ENCODE measurements around the gene CARS2.

Gene CARS2

DNA sequence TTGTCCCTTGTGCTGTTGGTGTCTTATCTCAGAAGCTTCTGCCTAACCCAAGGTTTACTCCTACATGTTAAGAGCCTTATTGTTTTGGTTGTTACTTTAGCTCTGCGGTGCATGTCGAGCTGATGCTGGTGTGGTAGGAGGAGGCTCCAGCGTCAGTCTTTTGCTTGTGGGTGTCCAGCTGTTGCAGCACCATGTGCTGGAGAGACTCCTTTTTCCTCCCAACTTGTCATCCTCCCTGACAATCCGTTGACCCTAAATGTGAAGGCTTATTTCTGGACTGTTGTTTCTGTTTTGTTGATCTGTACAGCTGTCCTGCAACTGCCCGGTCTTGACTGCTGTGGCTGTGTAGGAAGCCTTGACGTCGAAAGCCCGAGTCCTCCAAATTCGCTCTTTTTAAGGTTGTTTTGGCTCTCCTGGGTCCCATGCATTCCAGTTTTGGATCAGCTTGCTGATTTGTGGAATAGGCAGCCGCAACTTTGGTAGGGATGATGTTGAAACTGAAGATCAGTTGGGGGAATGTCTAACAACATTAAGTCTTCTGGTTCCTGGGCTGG, 75.3 kb downstream of the CARS2 start:
- no peak for DNase-seq
- in situ Hi-C loops (cut with HindIII; ENCODE audit: low pct_ligation_motif_present, low pct_unique_long_range_greater_than_20kb, low sequenced_read_pairs) = no loop called here

DNA sequence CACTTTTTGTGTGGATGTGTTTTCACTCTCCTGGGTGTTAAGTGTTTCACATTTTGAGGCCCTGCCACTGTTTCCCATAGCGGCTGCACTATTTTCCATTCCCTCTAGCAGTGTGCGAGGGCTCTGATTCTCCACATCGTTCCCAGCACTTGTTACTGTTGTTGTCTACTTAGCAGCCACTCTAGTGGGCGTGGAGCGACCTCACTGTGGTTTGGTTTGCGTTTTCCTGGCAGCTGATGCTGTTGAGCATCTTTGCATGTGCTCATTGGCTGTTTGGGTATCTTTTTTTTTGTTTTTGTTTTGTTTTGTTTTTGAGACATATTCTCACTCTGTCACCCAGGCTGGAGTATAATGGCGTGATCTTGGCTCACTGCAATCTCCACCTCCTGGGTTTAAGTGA, 76.2 kb downstream of the CARS2 start:
- DNase-seq = no peak
- in situ Hi-C loops (cut with HindIII; ENCODE audit: low pct_ligation_motif_present, low pct_unique_long_range_greater_than_20kb, low sequenced_read_pairs) = no loop called here

DNA sequence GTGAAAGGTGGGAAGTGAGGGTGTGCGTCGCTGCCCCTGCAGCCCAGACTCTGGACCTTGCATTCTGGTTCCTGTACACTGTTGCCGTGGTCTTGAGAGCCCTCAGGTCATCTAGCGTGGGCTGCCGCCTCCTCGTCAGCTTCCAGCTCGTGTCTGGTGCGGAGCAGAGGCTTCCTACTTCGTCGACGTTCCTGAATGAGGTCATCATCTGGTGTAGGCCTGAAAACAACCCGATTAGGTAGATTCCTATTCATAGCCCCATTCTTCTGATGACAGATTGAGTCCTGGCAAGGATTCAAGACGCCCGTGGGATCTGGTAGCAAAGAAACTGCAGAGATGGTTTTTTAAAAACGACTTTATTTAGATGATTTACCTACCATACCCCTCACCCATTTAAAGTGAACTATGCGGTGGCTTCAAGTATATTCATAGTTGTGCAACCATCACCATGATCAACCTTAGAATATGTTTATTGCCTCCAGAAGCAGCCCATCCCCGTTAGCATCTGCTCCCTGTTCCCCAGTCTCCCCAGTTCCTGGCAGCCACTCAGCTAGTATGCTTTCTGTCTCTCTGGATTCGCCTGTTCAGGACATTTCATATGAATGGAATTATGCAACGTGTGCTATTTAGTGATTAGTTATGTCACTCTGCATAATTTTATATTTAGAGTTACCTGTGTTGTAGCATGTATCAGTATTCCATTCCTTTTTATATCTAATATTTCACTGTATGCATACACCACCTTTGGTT, 76.8 kb downstream of the CARS2 start:
- in situ Hi-C loops (cut with HindIII; ENCODE audit: low pct_ligation_motif_present, low pct_unique_long_range_greater_than_20kb, low sequenced_read_pairs) = no loop called here
- no peak for DNase-seq

DNA sequence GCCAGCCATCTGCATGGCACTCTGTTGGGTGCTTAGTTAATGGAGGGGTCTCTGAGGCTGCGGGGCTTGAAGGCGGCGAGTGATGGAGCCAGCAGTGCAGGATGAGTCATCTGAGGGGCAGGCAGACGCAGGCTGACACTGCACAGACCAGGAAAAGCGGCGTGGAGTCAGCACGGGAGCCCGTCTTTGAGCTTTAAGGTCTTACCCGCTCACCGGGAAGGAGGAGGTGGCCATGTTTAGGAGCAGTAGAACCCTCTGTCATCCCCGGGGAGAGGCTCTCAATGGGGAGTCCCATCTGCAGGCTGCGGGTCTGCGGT, 77.5 kb downstream of the CARS2 start:
- DNase-seq = no peak
- in situ Hi-C loops (cut with HindIII; ENCODE audit: low pct_ligation_motif_present, low pct_unique_long_range_greater_than_20kb, low sequenced_read_pairs) = no loop called here

DNA sequence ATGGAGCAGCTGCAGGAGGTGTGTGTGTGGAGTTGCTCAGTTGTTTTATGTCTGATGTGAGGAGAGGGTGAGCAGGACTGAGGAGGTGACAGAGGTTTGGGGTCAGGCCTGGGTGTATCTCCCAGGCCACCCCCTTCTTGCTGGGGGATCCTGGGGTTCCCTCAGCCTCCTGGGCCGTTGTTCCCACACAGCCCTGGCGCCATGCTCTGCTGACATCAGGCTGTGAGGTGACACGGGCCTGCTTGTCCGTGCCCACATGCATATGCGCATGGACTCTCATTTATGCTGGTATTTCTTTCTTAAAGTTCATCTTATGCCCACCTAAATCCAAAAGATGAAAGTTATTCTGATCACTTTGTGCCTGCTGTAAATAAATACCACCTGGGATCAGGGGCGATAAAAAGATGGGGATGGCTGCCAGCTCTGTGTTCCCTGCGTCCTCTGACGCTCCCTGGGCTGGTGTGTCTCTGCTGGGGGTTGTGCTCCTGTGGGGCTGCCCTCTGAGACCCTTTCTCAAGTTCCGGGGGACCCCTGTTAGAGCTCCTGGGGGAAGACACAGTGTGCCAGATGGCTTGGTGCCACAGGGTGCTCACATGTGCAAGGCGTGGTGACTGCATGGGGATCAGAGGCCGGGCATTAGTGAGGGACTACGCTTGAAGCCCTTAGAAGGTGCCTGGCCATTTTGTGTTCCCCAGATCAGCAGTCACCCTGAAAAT, 78.0 kb downstream of the CARS2 start:
- no peak for DNase-seq
- in situ Hi-C loops (cut with HindIII; ENCODE audit: low pct_ligation_motif_present, low pct_unique_long_range_greater_than_20kb, low sequenced_read_pairs) = no loop called here

DNA sequence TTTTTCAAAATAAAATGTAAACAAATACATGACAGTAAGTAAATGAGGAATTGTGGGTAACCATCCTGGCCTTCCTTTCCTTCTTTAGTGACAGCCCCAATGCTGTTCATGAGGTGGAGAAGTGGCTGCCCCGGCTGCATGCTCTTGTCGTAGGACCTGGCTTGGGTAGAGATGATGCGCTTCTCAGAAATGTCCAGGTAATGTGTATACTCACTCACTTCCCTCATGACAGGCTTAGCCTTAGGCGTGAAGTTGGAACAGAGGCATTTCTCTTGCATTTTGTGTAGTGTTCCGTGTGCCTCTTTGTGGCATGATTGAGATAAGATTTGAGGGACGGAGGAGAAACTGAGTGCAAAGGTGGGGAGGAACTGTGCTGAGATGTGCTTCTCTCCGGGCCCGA, 78.6 kb downstream of the CARS2 start:
- in situ Hi-C loops (cut with HindIII; ENCODE audit: low pct_ligation_motif_present, low pct_unique_long_range_greater_than_20kb, low sequenced_read_pairs) = no loop called here
- DNase-seq = no peak

DNA sequence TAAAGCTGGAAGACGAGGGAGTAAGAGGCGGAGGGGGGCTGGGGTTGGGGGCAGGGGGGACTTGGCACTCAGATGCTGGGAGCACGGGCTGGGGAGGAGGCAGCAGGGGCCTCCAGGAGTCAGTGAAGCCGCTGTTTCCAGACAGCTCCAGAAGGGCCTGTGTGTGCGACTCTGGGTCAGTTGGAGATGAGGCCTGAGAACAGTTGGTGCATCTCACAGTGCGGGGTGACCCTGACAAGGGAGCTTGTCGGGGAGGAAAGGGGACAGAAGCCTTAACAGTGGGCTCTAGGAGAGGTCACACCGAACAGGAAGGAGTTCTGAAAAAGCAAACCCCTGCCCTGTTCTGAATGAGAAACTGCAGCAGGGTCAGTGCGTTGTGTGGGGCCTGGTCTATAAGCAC, 79.4 kb downstream of the CARS2 start:
- in situ Hi-C loops (cut with HindIII; ENCODE audit: low pct_ligation_motif_present, low pct_unique_long_range_greater_than_20kb, low sequenced_read_pairs) = no loop called here
- no peak for DNase-seq

DNA sequence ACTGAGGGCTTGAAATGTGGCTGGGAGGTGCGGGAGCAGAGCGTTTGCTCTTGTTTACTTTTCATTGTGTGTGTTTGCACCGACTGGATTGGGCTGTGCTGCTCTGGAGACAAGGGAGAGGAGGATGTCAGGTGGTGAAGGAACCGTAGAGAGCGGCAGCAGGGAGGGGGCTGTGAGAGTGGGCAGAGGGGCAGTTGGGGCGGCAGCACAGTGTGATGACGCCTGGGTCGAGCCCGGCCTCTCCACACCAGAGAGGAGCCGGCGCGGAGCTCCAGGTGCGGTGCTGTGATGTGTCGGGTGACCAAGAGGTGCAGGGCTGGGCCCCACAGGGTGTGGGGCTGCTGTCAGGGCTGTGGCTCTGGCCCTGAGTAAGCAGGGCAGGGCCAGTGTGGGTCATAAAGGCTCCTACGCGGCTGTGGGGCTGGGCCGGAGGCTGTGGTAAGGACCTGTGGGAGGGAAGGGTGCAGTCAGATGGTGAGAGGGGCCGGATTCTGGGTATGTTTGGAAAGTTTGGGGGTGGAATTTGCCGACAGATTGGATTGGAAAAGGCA, 80.1 kb downstream of the CARS2 start:
- no peak for DNase-seq
- in situ Hi-C loops (cut with HindIII; ENCODE audit: low pct_ligation_motif_present, low pct_unique_long_range_greater_than_20kb, low sequenced_read_pairs) = no loop called here

DNA sequence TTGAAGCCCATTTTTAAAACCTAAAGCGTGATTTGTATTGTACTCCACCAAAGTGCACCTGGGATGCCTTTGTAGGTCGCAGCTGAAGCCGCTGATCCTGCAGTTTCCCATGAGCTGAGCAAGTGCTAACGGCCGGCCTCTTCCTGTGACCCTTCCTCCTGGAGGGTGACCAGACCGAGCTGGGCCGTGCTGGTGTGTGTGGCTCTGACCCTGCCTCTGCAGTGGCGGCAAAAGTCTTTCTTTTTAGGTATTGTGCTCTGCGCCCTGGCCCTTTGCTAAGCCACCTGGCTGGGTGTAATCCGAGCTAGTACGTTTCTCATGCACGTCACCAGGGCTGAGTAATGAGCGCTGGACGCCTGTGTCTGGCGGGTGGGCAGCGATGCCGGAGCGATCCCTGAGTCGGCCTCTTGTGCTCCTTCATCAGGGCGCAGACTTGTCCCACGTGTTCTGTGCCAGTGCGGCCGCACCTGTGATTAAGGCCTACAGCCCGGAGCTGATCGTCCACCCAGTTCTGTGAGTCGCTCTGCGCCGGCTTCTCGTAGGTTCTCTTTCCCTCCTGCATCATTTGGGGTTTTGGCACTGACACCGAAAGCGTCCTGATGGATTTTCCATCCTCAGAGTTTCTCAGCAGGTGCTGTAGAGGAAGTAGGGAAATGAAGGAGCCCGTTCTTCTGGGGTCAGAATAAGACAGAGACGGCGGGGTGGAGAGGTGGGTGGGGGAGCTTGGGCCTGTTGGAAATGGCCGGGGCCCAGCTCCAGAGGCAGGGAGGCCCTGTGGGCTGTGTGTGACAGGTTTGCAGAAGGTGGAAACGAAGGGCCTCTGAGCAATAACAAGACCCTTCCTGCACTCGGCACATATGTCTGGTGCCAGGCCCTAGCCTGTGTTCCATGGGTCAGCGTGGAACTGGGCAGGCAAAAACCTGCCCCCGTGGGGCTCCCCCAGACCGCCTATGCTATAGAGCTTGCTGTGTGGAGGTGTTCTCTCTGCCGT, 80.9 kb downstream of the CARS2 start:
- DNase-seq = no peak
- in situ Hi-C loops (cut with HindIII; ENCODE audit: low pct_ligation_motif_present, low pct_unique_long_range_greater_than_20kb, low sequenced_read_pairs) = no loop called here

DNA sequence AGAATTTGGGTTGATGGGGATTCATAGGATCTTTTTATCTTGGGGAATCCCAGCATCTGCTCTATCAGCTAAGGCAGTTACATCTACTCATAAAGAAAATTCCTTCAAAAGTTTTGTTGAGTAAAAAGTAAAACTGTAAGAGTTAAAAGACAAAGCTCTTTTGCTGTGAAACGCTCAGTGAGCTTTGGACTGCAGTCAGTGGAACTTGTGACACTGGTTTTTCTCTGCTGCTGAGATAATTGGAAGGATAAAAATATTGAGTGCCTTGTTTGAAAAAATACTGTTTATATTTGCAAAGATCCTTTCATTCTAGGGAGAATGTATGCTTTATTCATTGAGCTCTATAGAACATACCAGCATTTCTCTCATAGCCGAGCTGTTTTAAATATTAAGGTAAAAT, 85.3 kb downstream of the CARS2 start:
- in situ Hi-C loops (cut with HindIII; ENCODE audit: low pct_ligation_motif_present, low pct_unique_long_range_greater_than_20kb, low sequenced_read_pairs) = no loop called here

DNA sequence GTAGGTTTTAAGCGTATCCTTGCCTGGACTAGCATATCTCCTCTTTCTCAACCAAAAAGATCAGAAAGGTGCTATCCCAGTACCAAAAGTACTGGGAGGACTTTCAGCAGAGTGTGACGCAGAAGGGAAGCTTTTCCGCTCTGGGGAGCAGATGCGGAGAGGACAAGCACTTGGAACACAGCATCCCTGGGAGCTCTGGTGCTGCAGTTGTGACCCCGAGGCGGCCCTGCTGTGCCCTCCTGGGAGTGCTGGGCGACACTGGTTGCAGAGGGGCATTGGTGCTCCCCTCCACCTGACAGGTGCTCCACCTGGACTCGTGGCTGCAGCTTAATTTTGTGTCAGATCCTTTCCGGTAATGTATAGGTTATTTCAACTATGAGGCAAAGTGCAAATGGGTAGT, 87.1 kb downstream of the CARS2 start:
- in situ Hi-C loops (cut with HindIII; ENCODE audit: low pct_ligation_motif_present, low pct_unique_long_range_greater_than_20kb, low sequenced_read_pairs) = no loop called here
- DNase-seq = no peak

More for the DNA sequence above, 85.3 kb downstream of the CARS2 start:
- no peak for DNase-seq

DNA sequence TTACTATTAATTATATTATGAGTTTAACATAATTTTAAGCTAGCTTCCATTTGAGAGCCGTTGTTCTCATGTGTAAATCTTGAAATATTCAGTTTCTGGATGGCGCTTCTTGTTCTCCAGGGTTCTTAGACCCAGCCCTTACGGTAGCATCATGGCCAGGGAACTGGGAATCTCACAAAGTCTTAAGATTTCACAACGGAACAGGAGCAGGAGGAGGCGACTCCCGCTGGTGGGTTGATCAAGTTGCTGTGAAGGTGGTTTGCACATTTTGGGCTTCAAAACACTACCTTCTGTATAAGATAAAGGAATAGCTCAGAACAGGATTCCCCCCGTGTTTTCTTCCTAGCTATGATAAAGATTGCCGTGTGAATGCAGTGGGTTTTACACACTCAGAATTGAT, 87.7 kb downstream of the CARS2 start:
- in situ Hi-C loops (cut with HindIII; ENCODE audit: low pct_ligation_motif_present, low pct_unique_long_range_greater_than_20kb, low sequenced_read_pairs) = no loop called here
- DNase-seq = no peak

DNA sequence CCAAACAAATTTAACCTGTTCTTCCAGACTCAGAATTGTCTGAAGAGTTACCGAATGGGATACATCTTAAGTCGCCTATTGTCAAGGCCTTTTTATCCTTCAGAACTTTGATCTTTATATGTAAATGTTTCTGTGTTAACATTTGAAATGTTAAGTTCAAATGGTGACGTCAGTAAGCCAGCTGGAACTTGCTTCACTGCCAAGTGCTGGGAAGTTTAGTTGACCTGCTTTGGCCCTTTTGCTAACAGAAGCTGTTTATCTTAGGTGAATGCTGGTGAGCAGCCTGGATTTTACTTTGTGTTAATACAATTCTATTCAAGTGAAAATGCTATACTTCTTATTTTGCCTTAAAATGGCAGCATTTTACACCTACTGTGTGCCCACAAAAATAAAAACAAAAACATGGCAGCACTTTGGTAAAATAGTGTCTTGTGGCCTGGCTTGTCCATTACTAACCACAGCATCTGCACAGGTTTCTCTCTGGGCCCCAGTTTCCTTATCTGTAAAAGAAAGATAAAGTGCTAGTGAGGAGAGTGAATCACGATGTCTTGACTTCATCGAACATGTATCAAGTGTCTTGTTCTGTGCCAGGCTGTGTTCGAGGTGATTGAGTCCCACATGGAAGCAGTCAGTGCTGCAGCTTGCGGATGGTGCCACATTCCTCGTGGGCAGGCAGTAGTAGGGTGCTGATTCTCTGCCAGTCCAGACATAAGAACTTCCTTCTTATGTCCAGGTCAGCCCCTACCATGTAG, 88.4 kb downstream of the CARS2 start:
- in situ Hi-C loops (cut with HindIII; ENCODE audit: low pct_ligation_motif_present, low pct_unique_long_range_greater_than_20kb, low sequenced_read_pairs) = no loop called here
- peak; percentile 18 for DNase-seq

DNA sequence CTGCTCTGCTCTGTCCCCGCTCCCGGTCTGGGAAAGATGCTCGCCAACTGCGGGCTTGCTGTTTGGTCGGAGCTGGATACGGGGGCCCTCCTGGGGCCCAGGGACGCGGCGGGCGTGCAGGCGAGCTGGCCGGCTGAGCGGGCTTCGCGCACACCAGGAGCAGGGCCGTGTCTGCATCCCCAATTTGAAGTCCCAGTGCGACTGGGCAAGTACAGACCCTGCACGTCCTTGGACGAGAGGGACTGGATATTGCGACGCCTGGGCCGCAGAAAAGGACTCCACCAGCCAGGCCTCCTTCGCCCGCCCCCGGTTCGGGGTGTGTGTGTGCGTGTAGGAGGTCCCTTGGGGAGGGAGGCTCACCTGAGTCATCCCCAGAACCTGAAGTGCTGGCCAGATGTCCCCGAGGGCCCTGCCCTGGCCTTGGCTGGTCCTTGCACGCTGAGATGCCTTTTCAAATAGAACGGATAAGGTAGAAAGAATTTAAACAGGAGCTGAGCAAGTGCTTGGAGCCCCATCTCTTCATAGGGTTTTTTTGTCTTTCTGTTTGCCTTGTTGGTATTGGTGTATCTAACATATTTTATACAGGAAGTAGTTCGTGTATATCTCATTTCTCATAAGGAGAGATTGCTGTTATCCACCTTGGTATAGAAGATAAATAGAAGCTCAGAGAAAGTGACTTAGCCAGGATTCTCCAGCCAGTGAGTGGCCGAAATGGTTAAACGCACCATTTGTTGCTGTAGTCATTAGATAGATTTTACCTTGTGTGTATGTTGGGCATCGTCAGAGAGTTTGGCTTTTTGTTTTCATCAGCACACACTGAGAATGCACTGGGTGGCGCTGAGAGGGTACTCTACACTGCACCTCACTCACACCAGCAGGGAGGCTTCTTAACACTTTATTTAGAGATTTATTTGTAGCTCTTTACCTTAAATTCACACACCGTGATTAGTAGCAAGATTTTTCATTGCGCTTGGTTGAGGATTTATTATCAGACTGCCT, 89.5 kb downstream of the CARS2 start:
- in situ Hi-C loops (cut with HindIII; ENCODE audit: low pct_ligation_motif_present, low pct_unique_long_range_greater_than_20kb, low sequenced_read_pairs) = no loop called here
- peak; percentile 40 for DNase-seq

DNA sequence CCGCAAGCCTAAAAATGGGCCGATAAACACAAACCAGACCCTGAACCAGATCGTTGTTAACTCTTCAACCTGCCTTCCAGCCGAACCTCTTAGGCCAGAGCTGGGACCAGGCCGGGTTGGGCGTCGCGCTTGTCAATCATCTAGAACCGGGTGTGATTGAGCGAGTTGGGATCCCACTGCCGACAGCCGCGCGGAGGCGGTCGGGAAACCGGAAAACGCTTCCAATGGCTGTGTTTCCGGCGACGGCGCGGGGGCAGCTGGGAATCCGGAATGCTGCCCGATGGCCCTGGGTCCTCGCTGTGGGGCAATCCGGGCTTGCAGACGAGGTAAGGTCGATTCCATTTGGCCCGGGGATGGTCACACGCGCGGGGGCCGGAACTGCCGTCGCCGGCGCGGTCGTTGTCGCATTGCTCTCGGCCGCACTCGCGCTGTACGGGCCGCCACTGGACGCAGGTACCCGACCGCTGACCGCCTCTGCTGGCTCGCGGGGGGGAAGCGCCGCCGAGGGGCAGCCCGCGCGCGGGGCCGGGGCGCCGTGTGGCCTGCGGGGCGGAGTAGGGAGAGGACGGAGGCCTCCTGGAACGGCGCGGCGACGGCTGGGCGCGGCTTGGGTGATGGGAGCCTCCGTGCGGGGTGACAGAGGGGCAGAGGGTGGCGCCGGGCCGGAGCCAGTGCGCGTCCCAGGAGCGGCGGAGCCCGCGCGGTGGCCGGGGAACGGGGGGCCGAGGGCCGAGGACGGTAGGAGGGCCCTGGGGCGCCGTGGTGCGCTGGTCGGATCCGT, 90.4 kb downstream of the CARS2 start, which contains the start of gene NAXD:
NAXD (plus strand) TSS at position 224 of the 781 bp plus-strand sequence; CDS start at position 281, 57 bp downstream.
- DNase-seq = peak; percentile 93
- in situ Hi-C loops (cut with HindIII; ENCODE audit: low pct_ligation_motif_present, low pct_unique_long_range_greater_than_20kb, low sequenced_read_pairs) = no loop called here

DNA sequence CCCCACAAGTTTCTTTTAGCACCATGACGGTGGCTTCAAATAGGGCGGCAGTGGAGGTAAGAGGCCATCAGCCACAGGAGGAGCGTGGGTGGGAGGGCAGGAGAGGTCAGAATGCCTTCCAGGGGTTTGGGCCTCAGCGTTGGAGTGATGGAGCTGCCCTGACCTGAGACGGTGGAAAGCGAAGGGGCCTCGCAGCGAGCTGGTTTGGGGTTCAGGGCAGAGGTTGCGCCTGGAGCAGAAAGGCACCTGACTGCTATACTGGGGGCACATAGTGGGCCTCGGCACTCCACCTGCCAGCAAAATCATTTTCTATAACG, 91.0 kb downstream of the CARS2 start:
- in situ Hi-C loops (cut with HindIII; ENCODE audit: low pct_ligation_motif_present, low pct_unique_long_range_greater_than_20kb, low sequenced_read_pairs) = no loop called here
- no peak for DNase-seq

Data from ACHN (cell line).